HepG2 (cell line): ENCODE results near the gene RHBDD3. TPM values are rescaled to one million over a fixed set of nuclear protein-coding genes. Genes with fewer than 3 reads are reported as not detected.
A peak's percentile ranks its signal among the peaks of the same experiment; 100 is the strongest.

Experiments used
- AGO2 ChIP-seq: fragments of 200-400 bp; formaldehyde crosslinking; optimal IDR thresholded peaks from 2 replicates; pipeline ENCODE3; 2017; ENCODE audit warnings: mild to moderate bottlenecking, low read depth, low read length, moderate library complexity
- ELF3 ChIP-seq: IDR thresholded peaks from 2 replicates; pipeline ENCODE4 v1.6.1; 2016; ENCODE audit warnings: missing genetic modification reagents, missing compliant biosample characterization
- REPIN1 ChIP-seq: sonication (generic); formaldehyde crosslinking; IDR thresholded peaks from 2 replicates; pipeline ENCODE4 v1.8.0; 2022; ENCODE audit warnings: missing genetic modification reagents, low read depth, mild to moderate bottlenecking, borderline replicate concordance
- SALL1 ChIP-seq: sonication (generic); formaldehyde crosslinking; IDR thresholded peaks from 2 replicates; pipeline ENCODE4 v1.8.0; 2022; ENCODE audit warnings: mild to moderate bottlenecking, missing genetic modification reagents
- TMF1 ChIP-seq: sonication (generic); formaldehyde crosslinking; IDR thresholded peaks from 2 replicates; pipeline ENCODE4 v1.8.1; 2022; ENCODE audit warnings: low read depth, missing genetic modification reagents
- YEATS2 ChIP-seq: sonication (generic); formaldehyde crosslinking; IDR thresholded peaks from 2 replicates; pipeline ENCODE4 v1.4.0; 2020; ENCODE audit warnings: missing genetic modification reagents, borderline replicate concordance
- YY1 ChIP-seq: IDR thresholded peaks from 2 replicates; pipeline ENCODE4 v1.6.1; 2011; ENCODE audit warnings: low read length, low read depth, moderate library complexity, mild to moderate bottlenecking; ENCODE audit not compliant: insufficient read depth, insufficient replicate concordance
- ZBTB1 ChIP-seq: sonication (generic); formaldehyde crosslinking; IDR thresholded peaks from 2 replicates; pipeline ENCODE4 v1.4.0; 2020; ENCODE audit warnings: missing genetic modification reagents, borderline replicate concordance
- ZBTB42 ChIP-seq: sonication (generic); formaldehyde crosslinking; IDR thresholded peaks from 2 replicates; pipeline ENCODE4 v1.5.0; 2020; ENCODE audit warnings: mild to moderate bottlenecking, missing genetic modification reagents
- ZNF253 ChIP-seq: sonication (generic); formaldehyde crosslinking; IDR thresholded peaks from 2 replicates; pipeline ENCODE4 v1.8.0; 2022; ENCODE audit warnings: mild to moderate bottlenecking, missing genetic modification reagents, borderline replicate concordance
- ZNF317 ChIP-seq: sonication (generic); formaldehyde crosslinking; IDR thresholded peaks from 2 replicates; pipeline ENCODE4 v1.5.0; 2020; ENCODE audit warnings: mild to moderate bottlenecking, missing genetic modification reagents
- ZNF343 ChIP-seq: sonication (generic); formaldehyde crosslinking; IDR thresholded peaks from 2 replicates; pipeline ENCODE4 v1.4.0; 2020; ENCODE audit warnings: mild to moderate bottlenecking, missing genetic modification reagents
- ZNF644 ChIP-seq: IDR thresholded peaks from 2 replicates; pipeline ENCODE4 v1.6.1; 2016; ENCODE audit warnings: low read depth
- ZSCAN9 ChIP-seq: IDR thresholded peaks from 2 replicates; pipeline ENCODE4 v1.6.1; 2016; ENCODE audit warnings: borderline replicate concordance
- polyA plus RNA-seq, 8 experiments: library from polyadenylated mRNA; depleted of rRNA in 3 of 8; stranded (reverse) in 7 of 8; unstranded in 1 of 8; fragments of >200 nt; fragmentation: Illumina TruSeq in 4 of 8; extraction: Trizol in 4 of 8; gene quantifications; 2 replicates each; pipeline versions ENCODE4 v1.2.1 to v1.2.3, GENCODE V29; 2011 to 2016; ENCODE audit warnings: low read depth in 4 of 8, missing spikeins in 1 of 8, mixed read lengths in 1 of 8; ENCODE audit not compliant: insufficient read depth in 1 of 8
- total RNA-seq, 5 experiments: library from RNA; depleted of rRNA; stranded (reverse); fragments of >200 nt; fragmentation: Illumina TruSeq; extraction: Trizol; gene quantifications; 2 replicates each; pipeline ENCODE4 v1.2.3, GENCODE V29; 2016; ENCODE audit warnings: low read depth in 1 of 5
- TF ChIP-seq, protein P1 (sequence below): sonication (generic); formaldehyde crosslinking; IDR thresholded peaks from 2 replicates; pipeline ENCODE4 v1.5.1; 2020; ENCODE audit warnings: missing genetic modification reagents, mild to moderate bottlenecking, borderline replicate concordance
- TF ChIP-seq, protein P2 (sequence below), 2 experiments: sonication (generic) in 1 of 2; formaldehyde crosslinking in 1 of 2; IDR thresholded peaks; 2 replicates each; pipeline versions ENCODE4 v1.4.0 to v1.6.1; 2016 to 2020; ENCODE audit warnings: borderline replicate concordance in 1 of 2, low read depth in 1 of 2, mild to moderate bottlenecking in 1 of 2, missing genetic modification reagents in 1 of 2
- TF ChIP-seq, protein P3 (sequence below): sonication (generic); formaldehyde crosslinking; conservative IDR thresholded peaks from 2 replicates; pipeline ENCODE4 v1.8.0; 2022; ENCODE audit warnings: mild to moderate bottlenecking, moderate library complexity, missing genetic modification reagents
- TF ChIP-seq, protein P4 (sequence below): sonication (generic); formaldehyde crosslinking; IDR thresholded peaks from 2 replicates; pipeline ENCODE4 v1.5.0; 2020; ENCODE audit warnings: mild to moderate bottlenecking, low read depth, missing genetic modification reagents, borderline replicate concordance
- TF ChIP-seq, protein P5 (sequence below): sonication (generic); formaldehyde crosslinking; IDR thresholded peaks from 2 replicates; pipeline ENCODE4 v1.4.0; 2020; ENCODE audit warnings: mild to moderate bottlenecking, low read depth, missing genetic modification reagents

RHBDD3 gene
- total and polyA plus RNA-seq, 2 of the 13 experiments (the other 11 are each of a cell fraction or from before 2014, with no cell fraction given) = 12.1 to 26.7 TPM

DNA sequence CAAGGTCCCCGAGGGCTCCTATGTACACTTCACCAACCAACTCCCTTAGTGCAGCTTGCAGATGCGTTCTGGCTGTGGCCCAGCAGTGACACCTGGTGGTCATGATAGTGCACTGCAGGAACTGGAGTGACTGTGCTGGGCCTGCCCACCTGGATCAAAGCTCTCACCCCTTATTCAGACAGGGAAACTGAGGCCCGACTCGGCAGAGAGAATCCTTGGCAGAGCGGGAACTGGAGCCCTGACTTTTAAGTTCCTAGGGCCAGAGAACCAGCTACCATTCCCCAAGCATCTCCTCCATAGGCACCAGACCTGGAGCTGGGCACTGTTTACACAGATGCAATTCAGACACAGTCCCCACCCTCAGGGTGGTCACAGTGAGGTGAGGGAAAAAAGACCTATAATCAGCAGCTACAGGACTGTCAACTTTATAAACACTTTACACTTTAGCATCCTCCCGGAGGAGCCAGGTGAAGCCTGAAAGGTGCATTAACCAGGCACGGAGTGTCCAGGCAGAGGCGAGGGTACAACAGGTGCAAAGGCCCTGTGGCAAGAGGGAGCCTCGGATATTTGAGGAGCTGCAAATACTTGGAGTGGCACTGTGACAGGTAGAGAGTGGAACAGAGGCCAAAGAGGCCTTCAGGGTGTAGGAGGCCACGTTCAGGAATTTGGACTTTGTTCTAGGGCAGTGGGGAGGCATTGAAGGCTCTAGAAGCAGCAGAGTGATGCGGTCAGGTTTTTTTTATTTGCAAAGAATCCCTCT, 22.0 kb downstream of the RHBDD3 start (continued):
- TF ChIP-seq, protein P1, sequence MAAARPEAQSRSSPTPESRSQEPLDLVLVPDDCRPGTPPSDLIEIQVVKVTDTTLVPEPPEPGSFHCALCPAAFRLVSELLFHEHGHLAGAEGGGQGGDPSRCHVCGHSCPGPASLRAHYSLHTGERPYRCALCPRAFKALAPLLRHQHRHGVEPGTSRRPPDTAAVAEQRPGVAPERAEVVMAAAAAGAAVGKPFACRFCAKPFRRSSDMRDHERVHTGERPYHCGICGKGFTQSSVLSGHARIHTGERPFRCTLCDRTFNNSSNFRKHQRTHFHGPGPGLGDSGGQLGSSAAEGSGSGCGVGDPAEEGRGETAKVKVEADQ (CRISPR knock-in tag) = no peak
- TF ChIP-seq YEATS2 (CRISPR knock-in tag) (no peak), ZNF317 (CRISPR knock-in tag) (no peak), ZNF343 (CRISPR knock-in tag) (no peak), TMF1 (CRISPR knock-in tag) (no peak), AGO2 (no peak), ZNF253 (CRISPR knock-in tag) (no peak), YY1 (no peak), SALL1 (CRISPR knock-in tag) (peak; percentile 51; the same call in 1 of the 2 replicates), ZNF644 (no peak), REPIN1 (CRISPR knock-in tag) (0 out of 2 replicates have a peak, but pooled peaks have one; percentile 22), ZBTB1 (CRISPR knock-in tag) (no peak), ZSCAN9 (CRISPR knock-in tag) (no peak), ZBTB42 (CRISPR knock-in tag) (no peak), ELF3 (CRISPR knock-in tag) (peak; percentile 28; the same call in 1 of the 2 replicates)
- TF ChIP-seq, protein P2, sequence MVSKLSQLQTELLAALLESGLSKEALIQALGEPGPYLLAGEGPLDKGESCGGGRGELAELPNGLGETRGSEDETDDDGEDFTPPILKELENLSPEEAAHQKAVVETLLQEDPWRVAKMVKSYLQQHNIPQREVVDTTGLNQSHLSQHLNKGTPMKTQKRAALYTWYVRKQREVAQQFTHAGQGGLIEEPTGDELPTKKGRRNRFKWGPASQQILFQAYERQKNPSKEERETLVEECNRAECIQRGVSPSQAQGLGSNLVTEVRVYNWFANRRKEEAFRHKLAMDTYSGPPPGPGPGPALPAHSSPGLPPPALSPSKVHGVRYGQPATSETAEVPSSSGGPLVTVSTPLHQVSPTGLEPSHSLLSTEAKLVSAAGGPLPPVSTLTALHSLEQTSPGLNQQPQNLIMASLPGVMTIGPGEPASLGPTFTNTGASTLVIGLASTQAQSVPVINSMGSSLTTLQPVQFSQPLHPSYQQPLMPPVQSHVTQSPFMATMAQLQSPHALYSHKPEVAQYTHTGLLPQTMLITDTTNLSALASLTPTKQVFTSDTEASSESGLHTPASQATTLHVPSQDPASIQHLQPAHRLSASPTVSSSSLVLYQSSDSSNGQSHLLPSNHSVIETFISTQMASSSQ (IDR thresholded peaks at IDR 0.05; ENCODE audit: low read depth) = no peak
- TF ChIP-seq, protein P2 (CRISPR knock-in tag; IDR thresholded peaks at IDR 0.05; ENCODE audit: borderline replicate concordance) = no peak
- TF ChIP-seq, protein P3, sequence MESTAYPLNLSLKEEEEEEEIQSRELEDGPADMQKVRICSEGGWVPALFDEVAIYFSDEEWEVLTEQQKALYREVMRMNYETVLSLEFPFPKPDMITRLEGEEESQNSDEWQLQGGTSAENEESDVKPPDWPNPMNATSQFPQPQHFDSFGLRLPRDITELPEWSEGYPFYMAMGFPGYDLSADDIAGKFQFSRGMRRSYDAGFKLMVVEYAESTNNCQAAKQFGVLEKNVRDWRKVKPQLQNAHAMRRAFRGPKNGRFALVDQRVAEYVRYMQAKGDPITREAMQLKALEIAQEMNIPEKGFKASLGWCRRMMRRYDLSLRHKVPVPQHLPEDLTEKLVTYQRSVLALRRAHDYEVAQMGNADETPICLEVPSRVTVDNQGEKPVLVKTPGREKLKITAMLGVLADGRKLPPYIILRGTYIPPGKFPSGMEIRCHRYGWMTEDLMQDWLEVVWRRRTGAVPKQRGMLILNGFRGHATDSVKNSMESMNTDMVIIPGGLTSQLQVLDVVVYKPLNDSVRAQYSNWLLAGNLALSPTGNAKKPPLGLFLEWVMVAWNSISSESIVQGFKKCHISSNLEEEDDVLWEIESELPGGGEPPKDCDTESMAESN (CRISPR knock-in tag) = no peak
- TF ChIP-seq, protein P4, sequence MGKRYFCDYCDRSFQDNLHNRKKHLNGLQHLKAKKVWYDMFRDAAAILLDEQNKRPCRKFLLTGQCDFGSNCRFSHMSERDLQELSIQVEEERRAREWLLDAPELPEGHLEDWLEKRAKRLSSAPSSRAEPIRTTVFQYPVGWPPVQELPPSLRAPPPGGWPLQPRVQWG = no peak
- TF ChIP-seq, protein P5, sequence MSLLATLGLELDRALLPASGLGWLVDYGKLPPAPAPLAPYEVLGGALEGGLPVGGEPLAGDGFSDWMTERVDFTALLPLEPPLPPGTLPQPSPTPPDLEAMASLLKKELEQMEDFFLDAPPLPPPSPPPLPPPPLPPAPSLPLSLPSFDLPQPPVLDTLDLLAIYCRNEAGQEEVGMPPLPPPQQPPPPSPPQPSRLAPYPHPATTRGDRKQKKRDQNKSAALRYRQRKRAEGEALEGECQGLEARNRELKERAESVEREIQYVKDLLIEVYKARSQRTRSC (CRISPR knock-in tag) = no peak
